ENCODE measurements around the gene SEMA3E. TPM values are rescaled to one million over a fixed set of nuclear protein-coding genes. Genes with fewer than 3 reads are reported as not detected.

SEMA3E gene
- not detected for polyA plus RNA-seq (2012; ENCODE audit: missing spikeins)

- DNase-seq (ENCODE audit: insufficient read length) = no peak
- FAIRE-seq = no peak
- TF ChIP-seq TAF1 (IDR thresholded peaks at IDR 0.05; ENCODE audit: borderline replicate concordance, low read depth, low read length) (no peak), POLR2AphosphoS5 (IDR thresholded peaks at IDR 0.05; ENCODE audit: low read depth, low read length) (no peak), POLR2A (IDR thresholded peaks at IDR 0.05; ENCODE audit: low read depth, low read length) (no peak)
These were observed at the start of gene SEMA3E for GRCh38 chr7:83648464-83649241. SEMA3E (minus strand) TSS chr7:83649139.

GRCh38 chr7:83697804-83698530 is 49.0 kb upstream of the SEMA3E start:
- DNase-seq (ENCODE audit: insufficient read length) (no peak), FAIRE-seq (no peak)
- TF ChIP-seq POLR2AphosphoS5 (IDR thresholded peaks at IDR 0.05; ENCODE audit: low read depth, low read length) = no peak
- no peak for TF ChIP-seq TAF1 (IDR thresholded peaks at IDR 0.05; ENCODE audit: borderline replicate concordance, low read depth, low read length)
- no peak for TF ChIP-seq POLR2A (IDR thresholded peaks at IDR 0.05; ENCODE audit: low read depth, low read length)

- TF ChIP-seq TAF1 (IDR thresholded peaks at IDR 0.05; ENCODE audit: borderline replicate concordance, low read depth, low read length) (no peak), POLR2A (IDR thresholded peaks at IDR 0.05; ENCODE audit: low read depth, low read length) (no peak), POLR2AphosphoS5 (IDR thresholded peaks at IDR 0.05; ENCODE audit: low read depth, low read length) (no peak)
- DNase-seq (ENCODE audit: insufficient read length) (no peak), FAIRE-seq (no peak)
These were observed 47.2 kb upstream of the SEMA3E start for GRCh38 chr7:83696101-83696500.

- no peak for DNase-seq (ENCODE audit: insufficient read length)
- TF ChIP-seq POLR2AphosphoS5 (IDR thresholded peaks at IDR 0.05; ENCODE audit: low read depth, low read length) = no peak
- TF ChIP-seq TAF1 (IDR thresholded peaks at IDR 0.05; ENCODE audit: borderline replicate concordance, low read depth, low read length) = no peak
- no peak for TF ChIP-seq POLR2A (IDR thresholded peaks at IDR 0.05; ENCODE audit: low read depth, low read length)
- no peak for FAIRE-seq
These were observed 46.4 kb upstream of the SEMA3E start for GRCh38 chr7:83695128-83695960.

GRCh38 chr7:83693256-83693655 is 44.3 kb upstream of the SEMA3E start:
- TF ChIP-seq TAF1 (IDR thresholded peaks at IDR 0.05; ENCODE audit: borderline replicate concordance, low read depth, low read length) = no peak
- no peak for TF ChIP-seq POLR2AphosphoS5 (IDR thresholded peaks at IDR 0.05; ENCODE audit: low read depth, low read length)
- no peak for TF ChIP-seq POLR2A (IDR thresholded peaks at IDR 0.05; ENCODE audit: low read depth, low read length)
- DNase-seq (ENCODE audit: insufficient read length) (no peak), FAIRE-seq (no peak)

GRCh38 chr7:83691095-83691494 is 42.2 kb upstream of the SEMA3E start:
- no peak for FAIRE-seq
- TF ChIP-seq POLR2A (IDR thresholded peaks at IDR 0.05; ENCODE audit: low read depth, low read length) (no peak), POLR2AphosphoS5 (IDR thresholded peaks at IDR 0.05; ENCODE audit: low read depth, low read length) (no peak), TAF1 (IDR thresholded peaks at IDR 0.05; ENCODE audit: borderline replicate concordance, low read depth, low read length) (no peak)

GRCh38 chr7:83689855-83690254 is 40.9 kb upstream of the SEMA3E start:
- DNase-seq (ENCODE audit: insufficient read length) (no peak), FAIRE-seq (no peak)
- TF ChIP-seq TAF1 (IDR thresholded peaks at IDR 0.05; ENCODE audit: borderline replicate concordance, low read depth, low read length) = no peak
- TF ChIP-seq POLR2A (IDR thresholded peaks at IDR 0.05; ENCODE audit: low read depth, low read length) = no peak
- TF ChIP-seq POLR2AphosphoS5 (IDR thresholded peaks at IDR 0.05; ENCODE audit: low read depth, low read length) = no peak

More at GRCh38 chr7:83691095-83691494, 42.2 kb upstream of the SEMA3E start:
- no peak for DNase-seq (ENCODE audit: insufficient read length)

GRCh38 chr7:83686416-83686815 is 37.5 kb upstream of the SEMA3E start:
- TF ChIP-seq POLR2A (IDR thresholded peaks at IDR 0.05; ENCODE audit: low read depth, low read length) = no peak
- no peak for TF ChIP-seq TAF1 (IDR thresholded peaks at IDR 0.05; ENCODE audit: borderline replicate concordance, low read depth, low read length)
- TF ChIP-seq POLR2AphosphoS5 (IDR thresholded peaks at IDR 0.05; ENCODE audit: low read depth, low read length) = no peak
- FAIRE-seq = no peak

GRCh38 chr7:83684928-83685327 is 36.0 kb upstream of the SEMA3E start:
- TF ChIP-seq POLR2AphosphoS5 (IDR thresholded peaks at IDR 0.05; ENCODE audit: low read depth, low read length) (no peak), POLR2A (IDR thresholded peaks at IDR 0.05; ENCODE audit: low read depth, low read length) (no peak), TAF1 (IDR thresholded peaks at IDR 0.05; ENCODE audit: borderline replicate concordance, low read depth, low read length) (no peak)
- FAIRE-seq = no peak
- DNase-seq (ENCODE audit: insufficient read length) = no peak

More at GRCh38 chr7:83686416-83686815, 37.5 kb upstream of the SEMA3E start:
- no peak for DNase-seq (ENCODE audit: insufficient read length)

- TF ChIP-seq POLR2A (IDR thresholded peaks at IDR 0.05; ENCODE audit: low read depth, low read length) (no peak), TAF1 (IDR thresholded peaks at IDR 0.05; ENCODE audit: borderline replicate concordance, low read depth, low read length) (no peak), POLR2AphosphoS5 (IDR thresholded peaks at IDR 0.05; ENCODE audit: low read depth, low read length) (no peak)
- DNase-seq (ENCODE audit: insufficient read length) (no peak), FAIRE-seq (no peak)
These were observed 32.4 kb upstream of the SEMA3E start for GRCh38 chr7:83681200-83681778.

Data from GM12892 (cell line).